UCSD-AML1 (cell line): Measurements from ENCODE around the gene KLHL29.
"Not testable (repeated sequence)": the region's sequence is repeated elsewhere in the genome, so short reads cannot be mapped to it uniquely, and the experiment has no call there.

Source experiments
- DNase-seq: peaks from one replicate; lab custom pipeline; 2025; ENCODE audit not compliant: unreplicated experiment; lab: John Stamatoyannopoulos, UW

The KLHL29 gene

GRCh38 chr2:23734416-23734815 lies 349.4 kb downstream of the KLHL29 start:
- no peak for DNase-seq

GRCh38 chr2:23736783-23737182 lies 351.8 kb downstream of the KLHL29 start:
- DNase-seq: not testable (repeated sequence)

GRCh38 chr2:23745068-23745725 lies 360.2 kb downstream of the KLHL29 start:
- no peak for DNase-seq

- DNase-seq: no peak
Observed at GRCh38 chr2:23745726-23746105, 360.7 kb downstream of the KLHL29 start.

GRCh38 chr2:23746141-23746863 lies 361.3 kb downstream of the KLHL29 start:
- DNase-seq: no peak

- DNase-seq: no peak
Observed at GRCh38 chr2:23751747-23752265, 366.8 kb downstream of the KLHL29 start.

- no peak for DNase-seq
Observed at GRCh38 chr2:23753291-23754010, 368.5 kb downstream of the KLHL29 start.

- DNase-seq: no peak
Observed at GRCh38 chr2:23754970-23755369, 370.0 kb downstream of the KLHL29 start.

- no peak for DNase-seq
Observed at GRCh38 chr2:23756593-23757292, 371.8 kb downstream of the KLHL29 start.

GRCh38 chr2:23757686-23758433 lies 372.9 kb downstream of the KLHL29 start:
- no peak for DNase-seq
